Neural crest cell (in vitro differentiated cells): Measurements from ENCODE around the gene ATF6. TPM values are rescaled to one million over a fixed set of nuclear protein-coding genes. Genes with fewer than 3 reads are reported as not detected.

Experiments used
- DNase-seq: peaks from one replicate; pipeline ENCODE4 v3.0.0; 2021; ENCODE audit warnings: low read depth, mixed read lengths, low spot score
- H3K27ac Mint-ChIP-seq: one replicate; pipeline ENCODE4 v1.8.0; 2021; ENCODE audit warnings: mild to moderate bottlenecking, mixed read lengths; ENCODE audit not compliant: unreplicated experiment
- H3K27me3 Mint-ChIP-seq: 2 replicates; pipeline ENCODE4 v1.8.0; 2021; ENCODE audit warnings: low read depth, mild to moderate bottlenecking, mixed read lengths
- H3K36me3 Mint-ChIP-seq: 2 replicates; pipeline ENCODE4 v1.8.0; 2021; ENCODE audit warnings: low read depth, mild to moderate bottlenecking, mixed read lengths
- H3K4me1 Mint-ChIP-seq: 2 replicates; pipeline ENCODE4 v1.8.0; 2021; ENCODE audit warnings: mixed read lengths
- H3K4me3 Mint-ChIP-seq: one replicate; pipeline ENCODE4 v1.8.0; 2021; ENCODE audit warnings: mild to moderate bottlenecking, mixed read lengths
- H3K9me3 Mint-ChIP-seq: 2 replicates; pipeline ENCODE4 v1.8.0; 2021; ENCODE audit warnings: mixed read lengths
- CTCF ChIP-seq: fragments of 200-600 bp; sonication (generic); conservative IDR thresholded peaks from 2 replicates; pipeline ENCODE4 v1.5.0; 2021; ENCODE audit warnings: antibody characterized with exemption, mild to moderate bottlenecking
- total RNA-seq: library from RNA; stranded (reverse); gene quantifications from 2 replicates; pipeline ENCODE4 v1.2.1, GENCODE V29; 2021

The ATF6 gene
- total RNA-seq, 1 donor from 2014 or later: 17.8 TPM

- Mint-ChIP-seq H3K9me3 (no peaks in the 10 kb centered on the region), H3K27ac (no peak overlapping the region), H3K36me3 (peaks cover 2% of the 10 kb centered on the region), H3K27me3 (no peaks in the 10 kb centered on the region), H3K4me1 (no peaks in the 10 kb centered on the region), H3K4me3 (no peak overlapping the region)
- DNase-seq: no peak
- TF ChIP-seq CTCF: no peak
These were observed 243.5 kb downstream of the ATF6 start for GRCh38 chr1:162009501-162010174.

GRCh38 chr1:162010175-162010506 is 244.0 kb downstream of the ATF6 start:
- Mint-ChIP-seq H3K9me3 (no peaks in the 10 kb centered on the region), H3K27ac (no peak overlapping the region), H3K27me3 (no peaks in the 10 kb centered on the region), H3K36me3 (peaks cover 7% of the 10 kb centered on the region), H3K4me3 (no peak overlapping the region), H3K4me1 (no peaks in the 10 kb centered on the region)
- no peak for DNase-seq
- no peak for TF ChIP-seq CTCF

- Mint-ChIP-seq H3K27me3 (no peaks in the 10 kb centered on the region), H3K4me3 (no peak overlapping the region), H3K36me3 (peaks cover 7% of the 10 kb centered on the region), H3K4me1 (no peaks in the 10 kb centered on the region), H3K27ac (no peak overlapping the region), H3K9me3 (no peaks in the 10 kb centered on the region)
- no peak for DNase-seq
- no peak for TF ChIP-seq CTCF
These were observed 245.4 kb downstream of the ATF6 start for GRCh38 chr1:162011337-162012012.

DNA sequence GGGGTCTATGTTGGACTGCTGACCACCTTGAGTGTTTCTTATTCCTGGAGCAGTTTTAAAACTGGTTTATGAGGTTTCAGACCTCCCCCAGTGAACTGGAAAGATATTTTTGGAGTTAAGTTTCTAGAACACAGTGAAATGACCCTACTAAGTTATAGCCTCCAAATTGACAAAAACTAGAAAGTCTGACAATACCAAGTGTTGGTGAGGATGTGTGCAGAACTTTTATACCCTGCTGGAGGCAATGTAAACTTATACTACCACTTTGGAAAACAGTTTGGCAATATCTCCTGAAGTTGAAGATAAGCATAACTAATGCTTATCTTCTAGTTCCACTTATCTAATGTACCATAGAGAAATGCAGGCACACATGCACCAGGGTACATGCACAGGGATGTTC is 247.2 kb downstream of the ATF6 start:
- no peak for TF ChIP-seq CTCF
- Mint-ChIP-seq H3K9me3 (no peaks in the 10 kb centered on the region), H3K4me3 (no peak overlapping the region), H3K27ac (no peak overlapping the region), H3K36me3 (peaks cover 14% of the 10 kb centered on the region), H3K27me3 (no peaks in the 10 kb centered on the region), H3K4me1 (no peaks in the 10 kb centered on the region)
- no peak for DNase-seq

Other genes with a start within 250 kb of the ATF6 start
- not detected in 2 replicates for gene HSPA6, start 241.8 kb upstream of the ATF6 start, total RNA-seq
- gene FCGR3A, start 216.5 kb upstream of the ATF6 start, total RNA-seq: not detected in 2 replicates
- gene FCGR3B, start 135.1 kb upstream of the ATF6 start, total RNA-seq: not detected in 2 replicates
- not detected in 2 replicates for gene FCGR2B, start 103.2 kb upstream of the ATF6 start, total RNA-seq
- gene FCRLA, start 59.1 kb upstream of the ATF6 start, total RNA-seq: not detected in 2 replicates
- gene FCRLB, start 44.8 kb upstream of the ATF6 start, total RNA-seq: 0.40 and 0.43 TPM in 2 replicates
- 39.8 and 42.0 TPM in 2 replicates for gene DUSP12, start 16.5 kb upstream of the ATF6 start, total RNA-seq